Midbrain (tissue), 1 donor: ENCODE data around the gene SGPP1.
"Not testable (repeated sequence)": the region's sequence is repeated elsewhere in the genome, so short reads cannot be mapped to it uniquely, and the experiment has no call there.

Experiments used
- DNase-seq: peaks from one replicate; lab custom pipeline; 2025; lab: John Stamatoyannopoulos, UW

Gene SGPP1

GRCh38 chr14:63727736-63728728, at the start of gene SGPP1:
TSS of gene SGPP1 (minus strand) at chr14:63728065. CDS start at chr14:63727944, 121 bp downstream.
- peak; percentile 71 for DNase-seq

- no peak for DNase-seq
These were observed 49.2 kb upstream of the SGPP1 start for GRCh38 chr14:63777024-63777423.

GRCh38 chr14:63773504-63773903, 45.6 kb upstream of the SGPP1 start:
- DNase-seq: no peak

- DNase-seq: peak; percentile 52
These were observed 42.4 kb upstream of the SGPP1 start for GRCh38 chr14:63770187-63770807.

GRCh38 chr14:63766611-63767010, 38.7 kb upstream of the SGPP1 start:
- no peak for DNase-seq

- no peak for DNase-seq
These were observed 36.8 kb upstream of the SGPP1 start for GRCh38 chr14:63764620-63765139.

- no peak for DNase-seq
These were observed 36.2 kb upstream of the SGPP1 start for GRCh38 chr14:63764103-63764502.

- DNase-seq: no peak
These were observed 33.7 kb upstream of the SGPP1 start for GRCh38 chr14:63761351-63762117.

GRCh38 chr14:63760014-63760413, 32.1 kb upstream of the SGPP1 start:
- DNase-seq: no peak

GRCh38 chr14:63759456-63759855, 31.6 kb upstream of the SGPP1 start:
- no peak for DNase-seq

GRCh38 chr14:63757211-63757610, 29.3 kb upstream of the SGPP1 start:
- DNase-seq: no peak

GRCh38 chr14:63752449-63753169, 24.7 kb upstream of the SGPP1 start:
- DNase-seq: no peak

GRCh38 chr14:63751076-63751475, 23.2 kb upstream of the SGPP1 start:
- not testable (repeated sequence) for DNase-seq

GRCh38 chr14:63747846-63748245, 20.0 kb upstream of the SGPP1 start:
- no peak for DNase-seq

GRCh38 chr14:63745858-63746425, 18.1 kb upstream of the SGPP1 start:
- DNase-seq: no peak

- DNase-seq: no peak
These were observed 17.4 kb upstream of the SGPP1 start for GRCh38 chr14:63745272-63745671.

- no peak for DNase-seq
These were observed 9.7 kb upstream of the SGPP1 start for GRCh38 chr14:63737582-63738006.

GRCh38 chr14:63735720-63736119, 7.9 kb upstream of the SGPP1 start:
- no peak for DNase-seq

- DNase-seq: no peak
These were observed 2.8 kb upstream of the SGPP1 start for GRCh38 chr14:63730659-63731058.

GRCh38 chr14:63727231-63727735, 582 bp downstream of the SGPP1 start:
- DNase-seq: peak; percentile 48

- no peak for DNase-seq
These were observed 1.4 kb downstream of the SGPP1 start for GRCh38 chr14:63726499-63726898.
